ENCODE data around the gene GRIK4.

- no peak for TF ChIP-seq SIN3A (IDR thresholded peaks at IDR 0.05; ENCODE audit: borderline replicate concordance, insufficient read depth, low read length)
- no peak for TF ChIP-seq POLR2AphosphoS5 (IDR thresholded peaks at IDR 0.05; ENCODE audit: low read depth, low read length)
- no peak for TF ChIP-seq REST (IDR thresholded peaks at IDR 0.05; ENCODE audit: insufficient read depth in 1 of 2, low read depth in 2 of 2, low read length in 2 of 2)
- no peak for TF ChIP-seq TAF1 (IDR thresholded peaks at IDR 0.05; ENCODE audit: borderline replicate concordance, insufficient read depth, low read length)
- no peak for TF ChIP-seq FOXP2 (optimal IDR thresholded peaks at IDR 0.05; ENCODE audit: borderline replicate concordance, extremely low read depth, extremely low read length, insufficient read depth)
Measured at GRCh38 chr11:120538707-120539106, 27.2 kb downstream of the GRIK4 start.

Data from PFSK-1 (cell line).